Endothelial cell of hepatic sinusoid (primary cell): ENCODE results near the gene SNTG2.
"Not testable (repeated sequence)": the region's sequence is repeated elsewhere in the genome, so short reads cannot be mapped to it uniquely, and the experiment has no call there.

Experiments used
- in situ Hi-C: cut with HindIII; loops from 2 replicates; pipeline ENCODE4 v1.10.0; 2017; ENCODE audit warnings: low sequenced_read_pairs

Gene SNTG2

DNA sequence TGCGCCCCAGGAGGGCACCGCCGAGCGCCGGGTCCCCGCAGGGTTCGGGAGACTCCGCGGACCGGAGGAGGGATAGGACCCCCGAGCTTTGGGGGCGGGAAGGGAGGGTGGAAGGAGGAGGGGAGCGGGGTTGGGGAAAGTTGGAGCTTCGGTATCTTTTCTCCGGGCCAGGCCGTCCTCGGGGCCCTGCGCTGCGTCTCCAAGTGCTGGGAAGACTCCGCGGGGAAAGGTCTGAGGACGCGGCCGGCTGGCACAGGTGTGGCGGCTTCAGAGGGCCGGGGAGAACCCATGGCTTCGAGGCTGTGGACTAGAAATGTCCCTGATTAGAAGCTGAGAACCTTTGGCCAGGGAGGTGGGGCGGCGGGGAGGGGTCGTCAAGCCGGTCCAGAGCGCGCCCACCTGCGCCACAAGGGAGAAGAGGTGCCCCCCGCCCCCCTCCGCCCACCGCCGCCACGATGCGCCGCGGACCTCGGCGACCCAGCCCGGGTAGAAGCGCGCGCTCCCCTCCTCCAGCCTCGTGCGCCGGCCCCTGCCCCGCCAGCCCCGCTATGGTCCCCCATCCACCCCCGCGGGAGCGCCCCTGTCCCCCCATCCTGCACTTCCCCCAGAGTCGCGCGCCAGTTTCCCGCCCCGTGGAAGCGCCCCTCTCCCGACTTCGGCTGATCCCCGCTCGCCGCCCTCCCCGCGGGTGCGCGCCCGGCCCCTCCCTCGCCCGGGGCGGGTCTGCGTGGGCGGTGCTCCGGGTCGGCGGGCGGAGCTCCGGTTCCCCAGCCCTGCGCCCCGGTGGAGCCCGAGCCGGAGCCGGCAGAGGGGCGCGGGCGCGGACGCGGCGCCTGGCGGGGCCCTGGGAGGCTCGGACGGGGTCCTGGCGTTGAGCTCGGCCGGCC lies at the start of gene SNTG2:
TSS of gene SNTG2 (plus strand) at position 770 of the 887 bp plus-strand sequence. CDS start 148 bp downstream, outside the sequence.
- in situ Hi-C loops, result no loop called here

DNA sequence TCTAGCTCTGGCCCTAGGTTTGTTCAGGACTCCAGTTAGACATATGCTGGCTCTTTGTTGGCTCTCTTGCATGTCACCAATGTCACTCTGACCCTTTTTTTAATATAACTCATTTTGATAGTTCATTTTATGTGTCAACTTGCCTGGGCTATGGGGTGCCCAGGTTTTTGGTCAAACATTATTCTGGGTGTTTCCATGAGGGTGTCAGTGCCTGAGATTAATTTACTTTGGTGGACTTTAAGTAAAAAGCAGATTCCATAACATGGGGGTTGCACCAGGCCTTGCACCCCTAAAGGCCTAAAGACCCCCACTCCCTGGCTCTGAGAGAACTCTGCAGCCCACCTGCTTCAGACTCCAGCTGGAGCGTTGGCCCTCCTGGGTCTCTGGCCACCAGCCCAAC lies 48.1 kb upstream of the SNTG2 start:
- in situ Hi-C loops, result no loop called here

DNA sequence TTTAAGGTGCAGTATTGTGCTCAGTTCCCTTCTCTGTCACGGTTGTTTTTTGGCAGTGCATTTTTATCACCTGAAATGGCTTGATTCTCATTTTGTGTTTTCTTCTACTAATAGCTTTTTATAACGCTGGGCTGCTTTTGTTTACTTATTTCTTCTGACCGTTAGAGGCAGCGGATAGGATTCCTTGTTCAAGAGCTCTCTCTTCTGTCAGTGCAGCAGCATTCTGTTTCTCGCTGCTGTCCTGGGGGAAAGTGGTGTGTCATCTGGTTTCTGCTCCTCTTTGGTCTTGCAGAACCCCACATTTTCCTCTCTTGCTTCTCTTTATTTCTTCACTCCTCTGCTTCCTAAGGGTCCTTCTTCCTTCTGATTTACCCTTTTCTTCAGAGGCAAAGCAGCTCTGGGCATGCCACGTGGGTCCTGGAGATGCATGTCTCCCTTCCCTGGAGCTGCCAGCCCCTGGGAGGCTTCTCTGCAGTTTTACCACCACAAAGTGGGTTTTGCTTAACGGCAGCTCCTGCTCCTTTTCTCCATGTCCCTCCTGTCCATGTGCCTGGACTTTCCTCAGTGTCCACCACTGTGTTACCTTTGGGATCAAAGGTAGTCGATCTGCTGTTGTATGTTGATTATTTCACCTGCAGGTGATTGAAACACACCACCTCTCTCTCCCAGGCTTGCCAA lies 47.3 kb upstream of the SNTG2 start:
- in situ Hi-C loops, result no loop called here

DNA sequence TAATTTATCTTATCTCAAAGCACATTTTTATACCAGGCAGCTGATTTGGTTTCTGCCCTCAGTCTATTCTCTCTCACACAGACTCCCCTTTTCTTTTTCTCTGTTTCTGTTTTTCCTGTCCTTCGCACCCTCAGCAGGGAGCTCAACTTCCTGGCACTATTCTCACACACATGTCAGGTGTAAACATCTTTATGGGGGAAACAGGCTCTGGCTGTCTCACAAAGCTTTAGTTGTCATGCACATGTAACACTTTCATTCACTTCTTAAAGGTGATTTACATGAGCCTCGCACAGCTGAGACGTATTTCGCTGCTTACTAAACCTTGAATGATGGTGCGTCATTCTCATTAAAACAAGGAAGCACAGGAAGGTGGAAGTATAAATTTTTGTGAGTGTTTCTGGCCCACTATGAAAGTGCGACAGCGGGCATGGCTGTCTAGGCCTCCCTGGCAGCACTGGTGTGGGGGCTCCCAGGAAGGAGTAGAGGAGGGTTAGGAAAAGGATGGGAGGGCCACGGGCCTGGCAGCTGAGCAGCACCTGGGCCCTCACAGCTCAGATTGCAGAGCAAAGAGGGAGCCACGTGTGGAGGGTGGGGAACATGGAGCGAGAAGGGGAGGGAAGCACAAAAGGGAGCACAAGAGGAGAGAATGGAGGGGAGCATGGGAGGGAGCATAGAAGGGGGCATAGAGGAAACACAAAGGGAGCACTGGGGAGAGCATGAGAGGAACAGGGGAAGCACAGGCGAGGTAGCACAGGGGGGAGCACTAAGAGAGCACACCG lies 46.2 kb upstream of the SNTG2 start:
- in situ Hi-C loops, result no loop called here

DNA sequence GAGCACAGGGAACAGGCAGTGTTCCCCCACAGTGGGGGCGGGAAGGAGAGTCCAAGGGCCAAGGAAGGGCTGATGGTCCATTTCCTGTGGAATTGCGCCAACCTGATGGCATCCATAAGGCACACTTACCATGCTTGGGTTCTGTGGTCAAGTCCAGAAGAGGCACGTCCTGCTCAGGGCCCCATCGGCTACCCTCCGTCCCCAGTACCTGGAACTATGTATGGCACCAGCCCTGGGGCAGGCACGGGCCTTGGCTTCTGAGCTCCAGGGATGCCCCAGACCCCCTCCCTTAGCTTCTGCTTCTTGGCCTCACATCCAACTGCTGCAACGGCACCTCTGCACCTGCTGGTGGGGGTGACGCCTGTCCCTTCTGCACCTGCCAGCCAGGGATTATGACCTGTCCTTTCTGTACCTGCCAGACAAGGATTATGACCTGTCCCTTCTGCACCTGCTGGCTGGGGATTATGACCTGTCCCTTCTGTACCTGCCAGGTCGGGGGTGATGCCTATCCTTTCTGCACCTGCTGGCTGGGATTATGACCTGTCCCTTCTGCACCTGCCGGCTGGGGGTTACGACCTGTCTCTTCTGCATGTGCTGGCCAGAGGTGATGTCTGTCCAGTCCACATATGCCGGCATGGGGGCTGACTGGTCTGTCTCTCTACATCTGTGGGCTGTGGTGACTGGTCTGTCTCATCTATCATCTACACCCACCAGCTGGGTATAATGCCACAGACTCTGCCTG lies 45.4 kb upstream of the SNTG2 start:
- in situ Hi-C loops, result no loop called here

DNA sequence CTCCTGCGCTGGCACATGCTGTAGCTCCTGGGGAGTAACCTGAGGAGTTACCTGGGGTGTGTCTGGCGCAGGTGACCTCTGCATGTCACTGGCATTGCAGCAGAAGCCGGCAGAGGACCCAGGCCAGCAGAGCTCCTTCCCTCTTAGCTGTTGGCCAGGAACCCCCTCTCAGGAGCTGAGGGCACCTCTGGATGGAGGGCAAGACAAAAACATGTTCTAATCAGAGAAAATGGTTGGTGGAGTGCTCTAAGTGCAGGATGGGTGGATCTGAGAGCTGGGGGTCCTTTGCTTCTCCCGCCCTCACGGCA lies 44.9 kb upstream of the SNTG2 start:
- in situ Hi-C loops, result no loop called here

DNA sequence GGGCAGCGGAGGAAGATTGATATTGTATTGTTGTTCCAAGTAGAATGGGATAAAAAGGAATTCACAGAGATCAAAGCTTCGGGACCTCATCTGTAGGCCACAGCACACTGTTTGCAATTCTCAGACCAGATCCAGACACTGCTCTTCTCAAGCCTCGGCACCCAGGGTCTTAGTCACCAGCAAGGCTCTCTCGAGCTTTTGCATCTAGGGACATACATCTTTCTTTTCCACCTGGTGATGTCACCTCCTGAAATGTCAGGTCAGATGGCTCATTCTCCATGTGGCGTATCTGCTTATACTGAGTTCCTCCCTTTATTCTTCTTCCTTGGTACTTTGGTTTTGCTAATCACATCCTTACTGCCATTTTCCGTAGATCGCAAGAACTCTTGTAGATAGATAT lies 42.9 kb upstream of the SNTG2 start:
- in situ Hi-C loops, result no loop called here

DNA sequence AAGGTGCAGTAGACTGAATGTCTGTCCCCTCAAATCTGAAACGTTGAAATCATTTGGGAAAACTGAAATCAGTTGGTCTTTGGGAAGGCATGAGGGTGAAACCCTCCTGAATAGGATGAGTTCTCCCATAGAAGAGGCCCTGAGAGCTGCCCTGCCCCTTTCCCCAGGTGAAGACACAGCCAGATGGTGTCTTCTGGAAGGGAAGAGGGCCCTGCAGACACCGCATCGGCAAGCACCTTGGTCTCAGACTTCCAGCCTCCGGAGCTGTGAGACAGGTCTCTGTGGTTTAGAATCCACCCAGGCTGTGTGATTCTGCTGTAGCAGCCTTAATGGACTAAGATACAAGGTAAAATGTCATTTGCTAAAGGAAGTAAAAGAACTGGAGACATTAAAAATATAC lies 42.1 kb upstream of the SNTG2 start:
- in situ Hi-C loops, result no loop called here

DNA sequence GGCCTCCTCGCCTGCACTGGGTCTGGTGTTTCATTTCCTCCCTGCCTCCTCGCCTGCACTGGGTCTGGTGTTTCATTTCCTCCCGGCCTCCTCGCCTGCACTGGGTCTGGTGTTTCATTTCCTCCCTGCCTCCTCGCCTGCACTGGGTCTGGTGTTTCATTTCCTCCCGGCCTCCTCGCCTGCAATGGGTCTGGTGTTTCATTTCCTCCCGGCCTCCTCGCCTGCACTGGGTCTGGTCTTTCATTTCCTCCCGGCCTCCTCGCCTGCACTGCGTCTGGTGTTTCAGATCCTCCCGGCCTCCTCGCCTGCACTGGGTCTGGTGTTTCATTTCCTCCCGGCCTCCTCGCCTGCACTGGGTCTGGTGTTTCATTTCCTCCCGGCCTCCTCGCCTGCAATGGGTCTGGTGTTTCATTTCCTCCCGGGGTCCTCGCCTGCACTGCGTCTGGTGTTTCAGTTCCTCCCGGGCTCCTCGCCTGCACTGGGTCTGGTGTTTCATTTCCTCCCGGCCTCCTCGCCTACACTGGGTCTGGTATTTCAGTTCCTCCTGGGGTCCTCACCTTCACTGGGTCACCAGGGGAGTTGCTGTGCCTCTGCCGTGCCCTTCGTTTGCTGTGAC lies 40.8 kb upstream of the SNTG2 start:
- in situ Hi-C loops, result not testable (repeated sequence)

DNA sequence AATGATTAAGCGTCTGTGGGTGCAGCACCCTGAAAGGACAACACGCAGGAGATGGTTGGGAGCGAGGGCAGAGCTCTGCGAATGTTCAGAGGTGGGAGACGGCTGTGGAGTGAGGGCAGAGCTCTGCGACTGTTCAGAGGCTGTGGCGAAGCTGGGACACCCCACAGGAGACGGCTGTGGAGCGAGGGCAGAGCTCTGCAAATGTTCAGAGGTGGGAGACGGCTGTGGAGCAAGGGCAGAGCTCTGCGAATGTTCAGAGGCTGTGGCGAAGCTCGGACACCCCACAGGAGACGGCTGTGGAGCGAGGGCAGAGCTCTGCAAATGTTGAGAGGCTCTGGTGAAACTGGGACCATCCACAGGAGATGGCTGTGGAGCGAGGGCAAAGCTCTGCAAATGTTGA lies 40.0 kb upstream of the SNTG2 start:
- in situ Hi-C loops, result no loop called here

DNA sequence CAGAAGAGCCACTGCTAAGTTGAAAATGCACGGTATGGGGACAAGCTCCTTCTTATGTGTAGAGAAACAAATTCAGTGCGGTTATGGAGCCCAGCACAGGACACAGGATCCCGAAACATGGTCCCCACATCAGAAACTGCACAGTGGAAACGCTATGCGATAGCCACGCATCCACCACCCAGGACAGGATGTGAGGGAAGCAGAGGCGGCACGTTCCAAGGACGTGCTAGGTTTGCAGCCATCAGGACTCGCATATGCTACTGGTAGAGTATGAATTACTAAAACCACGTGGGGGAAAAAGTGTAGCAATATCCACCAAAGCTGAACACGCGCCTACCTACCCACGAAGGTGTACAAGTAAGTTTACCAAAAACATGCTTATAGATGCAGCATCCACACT lies 34.7 kb upstream of the SNTG2 start:
- in situ Hi-C loops, result no loop called here

DNA sequence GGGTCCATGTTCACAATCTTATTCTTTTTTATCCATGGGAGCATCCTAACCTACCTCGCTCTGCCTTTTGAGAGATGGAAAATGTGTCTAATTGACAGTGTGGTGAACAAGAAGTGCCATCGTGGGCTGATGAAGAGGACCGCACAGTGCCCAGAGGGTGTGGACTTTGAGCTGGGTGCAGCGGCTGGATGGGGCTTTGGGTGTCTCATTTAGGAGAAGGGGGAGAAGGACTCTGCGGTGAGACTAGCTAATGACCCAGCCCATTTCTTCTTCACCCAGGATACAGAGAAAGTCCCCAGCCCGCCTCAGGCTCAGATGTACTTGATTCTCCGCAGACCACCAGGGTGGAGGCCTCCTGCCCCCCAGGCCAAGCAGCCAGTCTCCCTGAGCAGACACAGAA lies 33.7 kb upstream of the SNTG2 start:
- in situ Hi-C loops, result no loop called here

DNA sequence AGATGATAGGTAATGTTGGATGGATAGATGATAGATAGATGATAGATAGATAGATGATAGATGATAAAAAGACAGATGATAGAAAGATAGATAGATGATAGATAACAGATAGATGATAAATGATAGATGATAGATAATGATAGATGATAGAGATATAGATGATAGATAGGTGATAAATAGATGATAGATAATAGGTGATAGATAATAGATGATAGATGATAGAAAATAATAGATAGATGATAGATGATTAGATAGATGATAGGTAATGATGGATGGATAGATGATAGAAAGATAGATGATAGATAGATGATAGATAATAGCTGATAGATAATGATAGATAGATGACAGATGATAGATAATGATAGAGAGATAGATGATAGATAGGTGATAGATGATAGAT lies 31.0 kb upstream of the SNTG2 start:
- in situ Hi-C loops, result no loop called here

DNA sequence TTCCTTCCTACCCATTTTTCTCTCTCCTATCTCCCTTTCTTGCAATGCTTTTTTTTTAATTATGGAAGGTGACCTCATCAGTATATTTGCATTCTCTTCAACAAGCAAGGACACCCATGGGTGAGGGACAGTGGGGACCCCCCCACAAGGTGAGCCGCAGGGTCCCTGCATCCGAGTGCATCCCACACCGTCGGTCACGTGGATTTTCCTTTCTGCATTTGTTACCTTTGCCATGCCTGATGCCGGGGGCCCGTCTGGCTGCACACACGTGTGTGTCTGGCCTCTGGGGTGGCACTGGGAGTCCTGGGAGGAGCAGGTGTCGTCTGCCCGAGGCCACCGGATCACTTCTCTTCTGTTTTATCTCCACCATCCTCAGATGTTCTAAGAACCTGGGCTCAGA lies 30.1 kb upstream of the SNTG2 start:
- in situ Hi-C loops, result no loop called here

DNA sequence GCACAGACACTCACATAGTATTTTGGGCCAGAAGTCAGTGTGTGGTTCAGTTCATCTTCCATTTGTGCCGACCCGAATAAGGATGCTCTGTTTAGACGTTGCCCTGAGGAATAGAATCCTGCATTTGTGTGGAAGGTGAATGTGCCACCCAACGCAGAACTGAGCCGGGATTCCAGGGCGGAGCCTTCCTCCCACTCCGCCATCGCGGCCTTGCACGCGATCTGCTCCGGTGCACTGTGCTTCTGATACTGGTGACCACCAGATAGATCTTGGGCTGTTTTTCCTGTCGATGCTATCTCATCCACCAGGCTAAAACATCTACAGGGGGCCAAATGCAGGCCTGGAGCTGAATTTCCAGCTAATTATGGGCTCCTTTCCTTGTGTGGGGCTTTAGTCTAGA lies 29.6 kb upstream of the SNTG2 start:
- in situ Hi-C loops, result no loop called here

DNA sequence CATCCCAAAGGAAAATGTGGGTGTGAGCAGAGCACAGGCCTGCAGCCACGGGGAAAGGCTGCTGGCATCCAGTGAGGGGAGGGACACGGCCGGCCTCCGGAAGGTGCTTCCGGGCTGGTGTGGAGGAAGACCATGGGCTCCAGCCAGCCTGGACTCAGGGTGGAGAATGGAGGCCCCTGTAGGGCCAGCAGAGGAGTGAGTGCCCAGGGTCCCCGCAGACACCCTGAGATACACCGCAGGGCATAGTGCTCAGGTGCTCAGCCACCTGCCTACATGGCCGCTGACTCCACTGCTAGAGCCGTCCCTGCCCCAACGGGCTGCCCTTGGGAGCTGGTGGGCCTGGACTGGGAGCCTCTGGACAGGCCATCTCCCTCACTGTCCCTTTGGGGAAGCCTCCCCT lies 28.5 kb upstream of the SNTG2 start:
- in situ Hi-C loops, result no loop called here

DNA sequence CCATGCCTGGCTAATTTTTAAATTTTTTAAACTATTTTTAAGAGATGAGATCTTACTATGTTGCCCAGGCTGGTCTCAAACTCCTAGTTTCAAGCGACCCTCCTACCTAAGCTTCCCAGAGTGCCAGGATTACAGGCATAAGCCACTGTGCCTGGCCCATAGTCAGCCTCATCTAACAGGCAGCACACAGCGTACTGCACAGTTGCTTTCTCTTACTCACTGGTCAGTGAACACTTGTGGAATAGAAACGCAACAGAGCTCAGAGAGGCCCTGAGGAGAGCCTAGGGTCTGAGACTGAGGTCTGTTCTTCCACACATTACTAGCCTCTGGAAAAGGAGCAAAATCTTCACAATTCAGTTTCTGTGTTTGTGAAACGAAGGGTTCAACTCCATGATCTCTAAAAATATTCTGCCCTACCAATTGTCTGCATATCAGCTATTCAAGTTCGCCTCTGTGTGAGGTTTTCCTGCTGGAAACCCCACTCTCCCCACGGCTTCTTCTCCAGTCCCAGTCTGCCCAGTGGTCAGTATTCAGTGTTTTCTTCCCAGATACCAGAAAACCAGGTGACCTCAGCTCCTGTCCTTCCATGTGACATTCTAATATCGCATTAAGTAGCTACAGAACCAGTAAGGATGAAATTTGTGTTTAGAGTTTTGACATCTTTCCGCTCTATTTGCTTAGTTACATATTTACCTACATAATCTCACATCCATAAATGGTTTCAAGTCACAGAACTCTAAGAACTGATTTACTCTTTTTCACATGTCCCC lies 26.6 kb upstream of the SNTG2 start:
- in situ Hi-C loops, result no loop called here

DNA sequence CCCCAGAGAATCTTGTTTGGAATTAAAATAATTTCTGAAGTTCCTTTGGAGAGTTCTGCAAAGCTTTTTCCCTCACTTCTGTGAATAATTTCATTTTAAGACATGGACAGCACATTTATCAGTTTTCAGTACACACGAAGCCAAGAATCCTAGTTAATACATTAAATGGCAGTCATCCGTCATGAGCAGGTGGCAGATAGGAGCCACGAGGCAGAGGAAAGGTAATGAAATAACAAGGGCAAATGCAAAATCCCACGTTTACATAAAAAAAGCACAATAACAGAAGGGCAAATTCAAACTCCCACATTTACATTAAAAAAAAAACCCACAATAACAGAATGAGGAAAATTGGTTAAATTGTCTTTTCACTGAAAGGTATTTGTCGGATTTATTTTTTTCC lies 25.9 kb upstream of the SNTG2 start:
- in situ Hi-C loops, result no loop called here

DNA sequence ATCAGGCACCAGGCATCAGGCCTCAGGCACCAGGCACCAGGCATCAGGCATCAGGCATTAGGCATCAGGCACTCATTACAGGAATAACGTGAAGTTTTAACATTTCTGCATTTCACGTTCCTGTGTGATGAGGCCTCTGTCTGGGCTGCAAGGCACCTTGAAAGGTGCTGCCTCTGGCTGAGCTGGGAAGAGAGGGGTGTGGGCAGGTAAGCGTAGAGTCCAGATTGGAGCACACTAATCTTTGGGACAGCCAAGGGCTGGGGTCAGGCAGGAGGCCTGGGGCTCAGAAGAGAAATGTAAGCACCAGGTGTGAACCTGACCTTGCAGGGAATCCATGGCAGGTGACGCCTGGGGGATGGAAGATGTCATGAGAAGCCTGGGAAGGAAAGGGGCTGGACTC lies 25.3 kb upstream of the SNTG2 start:
- in situ Hi-C loops, result no loop called here

DNA sequence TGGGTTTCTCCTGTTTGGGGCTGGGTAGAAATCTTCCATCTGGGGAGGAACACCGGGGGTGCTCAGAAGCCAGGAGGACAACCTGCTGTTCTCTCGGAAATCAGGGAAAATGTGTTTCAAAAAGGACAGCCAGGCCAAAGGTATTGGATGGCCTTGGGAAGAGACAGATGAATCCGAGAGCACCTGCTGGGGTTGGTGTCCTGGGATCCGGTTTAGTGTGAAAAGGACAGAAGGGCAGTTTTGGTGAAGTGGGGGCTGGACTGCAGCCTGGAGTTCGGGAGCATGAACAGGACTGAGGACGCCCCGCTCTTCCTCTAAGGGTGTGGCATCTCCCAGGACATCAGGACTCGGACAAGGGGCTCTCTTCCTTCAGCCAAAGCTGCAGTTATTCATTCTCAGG lies 24.9 kb upstream of the SNTG2 start:
- in situ Hi-C loops, result no loop called here
